Stimulated activated CD8-positive, alpha-beta memory T cell treated with anti-CD3 and anti-CD28 coated beads, Interleukin-12 subunit alpha, Interleukin-12 subunit beta, amount 100 ng/mL, for 4 hours (primary cell): ENCODE measurements around the gene TBC1D16.

Experiments used
- DNase-seq: peaks from one replicate; pipeline ENCODE4 v3.0.0-alpha.2; 2020; ENCODE audit warnings: low read depth

Gene TBC1D16

GRCh38 chr17:79883202-79883601 lies 152.5 kb downstream of the TBC1D16 start:
- no peak for DNase-seq
